Adipose tissue (tissue), 3 donors: Measurements from ENCODE around the gene C20orf144. TPM values are rescaled to one million over a fixed set of nuclear protein-coding genes. Genes with fewer than 3 reads are reported as not detected.

Source experiments
- H3K27ac ChIP-seq: one replicate; pipeline ENCODE4 v1.5.1; 2013; ENCODE audit warnings: low read depth, low read length
- WGBS, 3 donors: extraction: QIAGEN DNeasy Blood & Tissue Kit; methylation state at CpG; one replicate each; pipeline ENCODE4 v1.1.7; 2013; 5-methylcytosine and 5-hydroxymethylcytosine counted together
- polyA plus RNA-seq, 3 donors: library from polyadenylated mRNA; stranded (reverse); fragments of 200-250 nt; gene quantifications; one replicate each; pipeline ENCODE4 v1.2.3, GENCODE V29; 2013
- donor health status: healthy with polysubstance abuse.
- donor health status: Bipolar disorder and iron deficiency.
- donor health status: healthy.

C20orf144 gene
- polyA plus RNA-seq, 3 donors, result 0.05 to 0.11 (median 0.06) TPM

- H3K27ac ChIP-seq, result no peak overlapping the region
- 91 to 96% (median 95%) methylated on average over 24 to 32 of the region's 32 CpGs for WGBS, 3 donors
Observed at GRCh38 chr20:33659341-33660034, 2.6 kb upstream of the C20orf144 start.

- 89 to 93% (median 93%) methylated on average over 20 to 21 of the region's 21 CpGs for WGBS, 3 donors
- no peak overlapping the region for H3K27ac ChIP-seq
Observed at GRCh38 chr20:33660035-33660684, 2.0 kb upstream of the C20orf144 start.

- H3K27ac ChIP-seq, result no peak overlapping the region
- 89 to 92% (median 89%) methylated on average over 7 of the region's 7 CpGs for WGBS, 3 donors
Observed at GRCh38 chr20:33660685-33661058, 1.5 kb upstream of the C20orf144 start.

GRCh38 chr20:33663161-33664084 lies 1.3 kb downstream of the C20orf144 start:
- no peak overlapping the region for H3K27ac ChIP-seq
- WGBS, 3 donors, result 1% methylated on average over 81 to 84 of the region's 84 CpGs

DNA sequence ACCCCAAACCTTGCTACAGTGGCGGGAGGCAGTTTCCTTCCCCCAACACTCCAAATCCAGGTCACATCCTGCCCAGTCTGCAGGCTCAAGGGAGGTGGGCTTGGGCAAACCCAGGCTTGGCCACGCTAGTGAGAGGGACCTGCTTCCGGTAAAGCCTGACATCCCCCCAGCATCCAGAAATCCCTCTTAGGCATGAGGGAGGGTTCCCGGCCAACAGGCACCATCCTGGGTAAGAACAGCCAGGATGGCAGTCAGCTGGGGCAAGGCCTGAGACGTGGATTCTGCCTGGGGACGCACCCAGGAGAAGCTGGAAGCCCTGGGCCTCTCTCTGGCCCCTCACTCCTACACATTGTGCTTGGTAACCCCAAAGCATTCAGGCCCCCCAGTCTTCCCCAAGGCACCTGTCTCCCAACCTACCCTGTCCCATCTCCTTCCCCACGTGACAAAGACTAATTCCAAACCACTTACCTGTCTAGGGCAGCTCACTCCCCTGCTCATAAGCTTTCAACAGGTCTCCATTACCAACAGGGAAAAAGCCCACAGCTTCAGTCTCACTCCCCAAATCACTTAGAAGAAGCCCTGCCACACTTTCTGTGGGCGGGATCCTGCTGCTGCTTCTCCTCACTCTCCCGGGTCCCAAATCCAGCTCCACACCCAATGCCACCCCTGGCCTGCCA lies 2.1 kb downstream of the C20orf144 start:
- H3K27ac ChIP-seq, result no peak overlapping the region
- WGBS, 3 donors, result 46 to 58% (median 50%) methylated on average over 9 of the region's 9 CpGs

- WGBS, 3 donors, result 97 to 100% (median 98%) methylated on average over 2 of the region's 2 CpGs
- H3K27ac ChIP-seq, result no peak overlapping the region
Observed at GRCh38 chr20:33664762-33665144, 2.6 kb downstream of the C20orf144 start.

DNA sequence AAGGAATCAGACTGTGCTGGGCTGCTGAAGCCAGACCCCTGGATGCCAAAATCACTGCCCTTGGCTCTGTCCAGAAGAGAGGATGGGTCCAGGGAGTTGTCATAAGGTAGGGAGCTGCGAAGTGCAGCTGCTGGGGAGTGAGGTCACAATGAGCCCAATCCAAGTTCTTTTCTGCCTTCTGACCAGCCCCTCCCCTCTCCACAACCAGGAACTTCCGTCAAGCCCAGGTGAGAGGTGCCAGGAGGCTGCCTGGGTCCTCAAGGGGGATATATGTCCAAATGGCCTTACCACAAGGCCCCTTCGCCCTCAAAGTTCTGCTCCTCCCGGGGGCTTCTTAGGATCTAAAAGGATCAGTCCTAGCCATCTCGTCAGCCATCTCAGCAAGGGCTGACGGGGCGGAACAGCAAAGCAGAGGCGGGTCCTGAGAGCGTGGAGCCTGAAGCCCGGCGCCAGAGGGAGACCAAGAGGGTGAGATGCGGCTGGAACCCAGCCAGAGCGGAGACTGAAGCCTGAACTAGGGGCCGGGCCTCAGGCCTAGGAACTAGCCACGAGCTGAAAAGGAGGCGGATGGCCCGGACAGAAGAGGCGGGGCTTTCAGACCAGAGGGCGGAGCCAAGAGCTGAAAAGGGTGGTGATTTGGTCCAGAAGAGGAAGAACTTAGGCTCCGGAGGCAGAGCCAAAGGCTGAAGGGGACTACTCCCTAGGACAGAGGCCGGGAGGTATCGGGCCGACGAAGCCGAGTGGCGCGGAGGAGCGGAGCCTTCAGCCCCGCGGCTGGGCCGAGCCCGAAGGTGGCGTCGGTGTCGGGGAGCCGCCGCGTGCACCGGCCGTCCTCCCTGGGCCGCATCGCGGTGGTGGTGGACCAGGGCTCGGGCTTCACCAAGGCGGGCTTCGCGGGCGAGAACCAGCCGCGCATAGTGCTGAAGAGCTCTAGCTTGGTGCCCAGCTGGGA lies 4.4 kb downstream of the C20orf144 start, which contains the start of gene ACTL10:
Gene ACTL10 (plus strand): TSS at position 651 of the 952 bp plus-strand sequence. CDS start 555 bp downstream, outside the sequence.
- H3K27ac ChIP-seq, result no peak within 1 kb of the TSS
- WGBS, 3 donors, result 2 to 6% (median 4%) methylated on average over 33 to 50 of the region's 50 CpGs

GRCh38 chr20:33667245-33667675 lies 5.1 kb downstream of the C20orf144 start:
- WGBS, 3 donors, result 6 to 29% (median 7%) methylated on average over 50 to 55 of the region's 55 CpGs

GRCh38 chr20:33667676-33668465 lies 5.7 kb downstream of the C20orf144 start:
- no peak overlapping the region for H3K27ac ChIP-seq
- 3 to 35% (median 16%) methylated on average over 47 of the region's 47 CpGs for WGBS, 3 donors

More at GRCh38 chr20:33667245-33667675, 5.1 kb downstream of the C20orf144 start:
- no peak overlapping the region for H3K27ac ChIP-seq

DNA sequence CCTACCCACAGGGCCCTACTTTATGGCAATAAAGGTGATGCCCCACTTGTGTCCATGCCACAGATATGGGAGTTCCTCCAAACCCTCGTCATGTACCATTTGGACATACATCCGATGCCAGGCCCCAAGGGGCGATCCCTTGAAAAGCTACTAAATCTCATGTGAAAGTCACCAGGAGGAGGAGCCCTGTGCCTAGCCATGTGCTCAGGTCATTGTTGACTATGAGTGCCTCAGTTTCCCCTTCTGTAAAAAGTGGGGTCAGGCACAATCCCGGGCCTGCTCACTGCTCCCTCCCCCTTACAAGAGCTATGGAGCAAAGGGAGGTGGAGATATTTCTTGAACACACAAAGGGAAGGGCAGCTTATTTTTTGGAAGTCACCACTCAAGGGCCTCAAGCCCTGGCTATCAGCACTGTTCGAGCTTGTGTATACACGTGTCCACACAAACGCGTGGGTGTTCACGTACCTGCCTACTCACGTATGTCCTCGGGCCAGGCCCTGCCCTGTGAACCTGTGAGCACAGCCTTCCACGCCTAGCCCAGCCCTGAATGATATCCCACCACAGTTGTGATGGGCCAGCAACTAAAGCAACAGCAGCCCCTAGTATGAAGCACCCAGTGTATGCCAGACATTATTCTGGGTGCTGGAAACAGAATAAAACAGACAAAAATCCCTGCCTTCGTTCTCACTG lies 6.5 kb downstream of the C20orf144 start:
- H3K27ac ChIP-seq, result no peak overlapping the region
- 76 to 88% (median 76%) methylated on average over 13 of the region's 13 CpGs for WGBS, 3 donors

DNA sequence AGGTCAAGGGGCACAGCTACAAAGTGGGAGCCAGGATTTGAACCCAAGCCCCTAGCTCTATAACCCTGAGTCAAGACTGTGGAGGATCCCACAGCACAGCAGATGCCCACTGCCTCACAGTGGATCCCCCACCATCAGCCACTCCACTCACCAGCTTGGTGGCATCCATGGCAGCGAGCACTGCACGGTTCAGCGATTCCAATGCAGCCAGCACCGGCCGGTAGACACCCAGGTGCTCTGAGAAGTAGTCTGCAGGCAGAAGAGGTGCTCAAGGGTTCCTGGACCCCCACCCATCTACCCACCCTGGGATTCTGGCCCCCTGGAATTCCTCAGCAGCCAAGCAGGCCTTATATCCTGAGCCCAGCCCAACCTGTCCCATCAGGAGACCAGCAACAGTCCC lies 7.1 kb downstream of the C20orf144 start:
- 87 to 97% (median 90%) methylated on average over 5 of the region's 5 CpGs for WGBS, 3 donors
- no peak overlapping the region for H3K27ac ChIP-seq

- 80 to 90% (median 82%) methylated on average over 12 to 13 of the region's 13 CpGs for WGBS, 3 donors
- no peak overlapping the region for H3K27ac ChIP-seq
Observed at GRCh38 chr20:33669873-33670640, 7.9 kb downstream of the C20orf144 start.

DNA sequence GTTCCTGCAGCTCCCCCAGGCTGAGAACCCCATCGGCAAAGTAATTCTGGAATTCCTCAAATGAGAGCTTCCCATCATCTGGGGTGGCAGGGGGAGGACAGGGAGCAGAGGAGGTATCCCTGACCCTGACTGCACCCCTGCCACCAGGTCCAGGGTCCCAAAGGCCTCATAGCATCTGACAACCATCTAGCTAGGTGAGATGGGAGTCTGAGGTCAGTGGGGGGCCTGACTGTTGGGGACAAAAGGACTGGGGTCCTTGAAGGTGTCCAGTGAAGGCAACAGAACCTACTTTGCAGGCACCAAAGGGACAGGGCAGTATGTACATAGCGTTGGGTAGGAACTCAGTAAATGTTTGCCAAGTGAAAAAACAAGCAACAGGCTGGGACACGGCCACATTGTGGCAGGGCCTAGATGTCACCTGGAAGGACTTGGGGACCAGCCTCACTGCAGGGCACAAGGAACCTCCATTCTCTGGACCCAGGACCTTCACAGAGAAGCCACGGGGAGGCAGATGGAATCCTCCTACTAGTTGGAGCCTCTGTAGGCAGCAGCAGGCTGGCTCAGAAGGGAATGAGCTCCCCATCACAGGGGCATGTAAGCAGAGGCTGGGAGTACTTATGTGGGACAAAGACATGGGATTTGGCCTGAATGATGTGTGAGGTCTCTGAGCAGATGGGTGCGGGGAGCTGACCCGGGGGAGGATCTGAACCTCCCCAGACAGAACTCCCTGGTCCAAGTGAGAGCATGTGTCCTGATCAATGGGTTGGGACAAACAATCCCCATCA lies 8.8 kb downstream of the C20orf144 start:
- no peak overlapping the region for H3K27ac ChIP-seq
- WGBS, 3 donors, result 68 to 96% (median 93%) methylated on average over 6 of the region's 6 CpGs

- WGBS, 3 donors, result 73 to 83% (median 78%) methylated on average over 8 of the region's 8 CpGs
Observed at GRCh38 chr20:33671573-33672288, 9.6 kb downstream of the C20orf144 start.

More at GRCh38 chr20:33671573-33672288, 9.6 kb downstream of the C20orf144 start:
- H3K27ac ChIP-seq, result no peak overlapping the region
